Liver (tissue), 3 donors: Measurements from ENCODE around the gene NBEAL2.

ENCODE experiments used
- ATF3 ChIP-seq: IDR thresholded peaks from 2 replicates; pipeline ENCODE4 v1.6.1; 2016; ENCODE audit warnings: antibody characterized with exemption
- CTCF ChIP-seq: fragments of 150-350 bp; IDR thresholded peaks from 2 replicates; pipeline ENCODE4 v1.5.1; 2017; ENCODE audit warnings: improper control_type of control experiment, low read depth, low read length; ENCODE audit not compliant: missing input control
- GABPA ChIP-seq, 2 donors: IDR thresholded peaks in 1 of 2; conservative IDR thresholded peaks in 1 of 2; 2 replicates each; pipeline ENCODE4 v1.6.1; 2016; ENCODE audit warnings: antibody characterized with exemption in 2 of 2, mild to moderate bottlenecking in 1 of 2, moderate library complexity in 1 of 2
- HNF4A ChIP-seq, 2 donors: conservative IDR thresholded peaks; 2 replicates each; pipeline ENCODE4 v1.6.1; 2016; ENCODE audit warnings: antibody characterized with exemption in 2 of 2, mild to moderate bottlenecking in 2 of 2
- MAX ChIP-seq: IDR thresholded peaks from 2 replicates; pipeline ENCODE4 v1.6.1; 2016; ENCODE audit warnings: antibody characterized with exemption
- RAD21 ChIP-seq, 2 donors: IDR thresholded peaks; 2 replicates each; pipeline ENCODE4 v1.6.1; 2016; ENCODE audit warnings: antibody characterized with exemption in 2 of 2, mild to moderate bottlenecking in 2 of 2
- REST ChIP-seq: IDR thresholded peaks from 2 replicates; pipeline ENCODE4 v1.6.1; 2016; ENCODE audit warnings: antibody characterized with exemption, mild to moderate bottlenecking
- RXRA ChIP-seq, 2 donors: IDR thresholded peaks; 2 replicates each; pipeline ENCODE4 v1.6.1; 2017 to 2018; ENCODE audit warnings: antibody characterized with exemption in 2 of 2, mild to moderate bottlenecking in 1 of 2
- TAF1 ChIP-seq: conservative IDR thresholded peaks from 2 replicates; pipeline ENCODE4 v1.6.1; 2016; ENCODE audit warnings: antibody characterized with exemption, mild to moderate bottlenecking
- YY1 ChIP-seq: IDR thresholded peaks from 2 replicates; pipeline ENCODE4 v1.6.1; 2016; ENCODE audit warnings: antibody characterized with exemption, mild to moderate bottlenecking
- donor health status: healthy.
- donor health status: healthy.

- TF ChIP-seq TAF1 (no peak), RXRA (IDR thresholded peaks at IDR 0.05) (no peak), CTCF (no peak), MAX (no peak), REST (no peak), RAD21 (IDR thresholded peaks at IDR 0.05) (no peak), HNF4A (conservative IDR thresholded peaks at IDR 0.05) (no peak), YY1 (no peak), ATF3 (no peak), GABPA (IDR thresholded peaks at IDR 0.05 in 1 of 2, conservative IDR thresholded peaks at IDR 0.05 in 1 of 2) (no peak)
Observed at GRCh38 chr3:46939578-46940445, 39.7 kb upstream of the NBEAL2 start.
